Rectal smooth muscle tissue (tissue), 1 donor: ENCODE results near the gene SHMT2.
"Not testable (repeated sequence)": the region's sequence is repeated elsewhere in the genome, so short reads cannot be mapped to it uniquely, and the experiment has no call there.

Experiments
- H3K27ac ChIP-seq: one replicate; pipeline ENCODE4 v1.7.0; 2013; ENCODE audit warnings: low read depth, low read length, inconsistent platforms
- H3K27me3 ChIP-seq: one replicate; pipeline ENCODE4 v1.7.0; 2013; ENCODE audit warnings: low read length; ENCODE audit not compliant: control insufficient read depth, insufficient read depth
- H3K36me3 ChIP-seq: one replicate; pipeline ENCODE4 v1.7.0; 2013; ENCODE audit warnings: low read length; ENCODE audit not compliant: control insufficient read depth, insufficient read depth
- H3K4me1 ChIP-seq: one replicate; pipeline ENCODE4 v1.7.0; 2013; ENCODE audit warnings: low read length; ENCODE audit not compliant: control insufficient read depth, insufficient read depth
- H3K4me3 ChIP-seq: one replicate; pipeline ENCODE4 v1.7.0; 2013; ENCODE audit warnings: low read length
- H3K9ac ChIP-seq: one replicate; pipeline ENCODE4 v1.7.0; 2013; ENCODE audit warnings: low read length

Gene SHMT2

DNA sequence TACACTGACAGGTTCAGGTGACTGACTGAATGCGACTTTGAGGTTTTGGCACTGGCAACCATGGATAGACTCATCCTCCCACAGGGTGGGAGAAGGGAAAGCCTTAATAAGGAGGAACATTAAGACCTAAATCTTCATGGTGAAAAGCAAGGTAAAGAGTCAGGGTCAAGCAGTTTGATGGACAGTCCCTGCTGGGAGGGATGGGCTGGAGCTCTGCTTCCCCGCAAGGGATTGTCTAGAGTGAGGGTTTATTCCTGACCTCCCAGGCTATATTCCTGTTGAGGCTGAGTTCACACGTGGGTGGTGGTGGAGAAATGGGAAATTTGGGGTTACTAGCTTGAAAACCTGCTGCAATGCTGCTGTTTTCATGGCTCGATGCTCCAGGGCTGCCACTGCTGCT lies 30.9 kb downstream of the SHMT2 start:
- H3K9ac ChIP-seq = no peak overlapping the region
- no peak overlapping the region for H3K27ac ChIP-seq
- peaks cover 33% of the 10 kb centered on the region for H3K36me3 ChIP-seq
- no peaks in the 10 kb centered on the region for H3K27me3 ChIP-seq
- no peaks in the 10 kb centered on the region for H3K4me1 ChIP-seq
- no peak overlapping the region for H3K4me3 ChIP-seq

DNA sequence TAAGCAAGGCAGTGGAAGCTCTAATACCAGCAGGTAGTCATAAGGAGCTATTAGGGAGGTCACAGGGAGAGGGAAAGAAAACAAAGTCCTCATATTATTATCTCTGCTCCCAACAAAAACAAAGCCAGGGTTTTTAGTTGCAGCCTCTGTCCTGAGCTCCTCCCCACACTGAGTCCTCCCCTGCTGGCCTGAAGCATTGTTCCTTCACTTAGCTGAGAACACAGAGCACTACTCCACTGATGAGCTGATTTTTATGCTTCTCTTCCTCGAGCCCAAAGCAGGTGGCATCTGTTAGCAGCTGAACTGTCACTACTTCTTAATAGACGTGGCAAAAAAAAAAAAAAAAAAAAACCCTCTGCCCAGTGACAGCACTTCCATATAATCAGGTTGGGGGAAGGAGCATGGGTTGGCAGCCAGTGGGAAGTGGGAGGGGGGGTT lies 31.9 kb downstream of the SHMT2 start:
- no peaks in the 10 kb centered on the region for H3K4me1 ChIP-seq
- no peak overlapping the region for H3K4me3 ChIP-seq
- no peaks in the 10 kb centered on the region for H3K27me3 ChIP-seq
- H3K27ac ChIP-seq = no peak overlapping the region
- peaks cover 29% of the 10 kb centered on the region for H3K36me3 ChIP-seq
- H3K9ac ChIP-seq = no peak overlapping the region

DNA sequence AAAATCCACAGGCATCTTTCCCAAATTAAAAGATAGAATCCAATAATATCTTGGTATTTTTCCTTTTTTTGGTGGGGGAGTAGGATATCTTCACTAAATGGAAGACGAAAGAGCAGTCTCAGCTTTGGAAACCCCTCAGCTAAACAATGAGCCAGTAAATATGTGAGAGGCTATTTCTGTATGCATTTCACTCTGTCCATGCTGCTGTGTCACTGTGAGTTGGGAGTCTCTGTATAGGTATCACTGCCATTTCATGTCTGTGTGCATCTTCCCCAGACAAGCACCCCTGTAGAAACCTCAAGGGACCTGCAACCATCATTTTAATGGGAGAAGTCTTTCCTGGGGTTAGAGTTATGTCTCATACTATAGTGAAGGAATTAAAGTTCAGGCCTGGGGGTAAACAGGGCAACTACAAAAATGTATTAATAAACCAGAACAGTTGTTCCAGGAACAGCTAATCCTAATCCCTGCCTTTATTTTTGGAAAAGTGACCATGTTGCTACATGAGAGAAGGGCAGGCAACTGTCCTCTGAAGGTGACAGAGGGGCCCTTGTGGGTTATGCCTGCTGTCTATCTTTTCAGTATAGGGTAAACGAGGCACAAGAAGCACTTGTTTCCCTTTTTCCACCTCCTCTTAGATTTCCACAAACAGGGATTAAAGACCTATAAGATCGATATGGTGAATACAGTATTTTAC lies 32.8 kb downstream of the SHMT2 start:
- H3K9ac ChIP-seq = no peak overlapping the region
- H3K4me1 ChIP-seq = no peaks in the 10 kb centered on the region
- H3K4me3 ChIP-seq = no peak overlapping the region
- H3K36me3 ChIP-seq = peaks cover 32% of the 10 kb centered on the region
- no peak overlapping the region for H3K27ac ChIP-seq
- H3K27me3 ChIP-seq = no peaks in the 10 kb centered on the region

DNA sequence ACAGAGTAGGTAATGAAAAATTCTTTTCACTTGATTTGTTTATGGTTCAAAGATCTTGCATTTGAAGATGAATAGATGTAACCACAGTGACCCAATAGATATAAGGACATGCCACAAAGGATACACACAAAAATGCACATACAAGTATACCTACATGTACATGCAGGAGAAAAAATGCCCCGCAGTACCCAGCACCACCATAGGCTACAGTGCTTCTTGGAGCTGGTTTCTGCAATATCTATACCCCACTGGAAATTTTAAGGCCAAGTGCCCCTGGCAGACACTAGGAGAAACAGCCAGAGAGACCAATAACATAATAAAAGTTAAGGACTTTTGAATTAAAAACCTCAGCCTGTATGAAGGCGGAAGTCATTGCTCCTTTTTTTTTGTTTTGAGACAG lies 33.6 kb downstream of the SHMT2 start:
- no peak overlapping the region for H3K9ac ChIP-seq
- H3K4me1 ChIP-seq = no peaks in the 10 kb centered on the region
- H3K27me3 ChIP-seq = no peaks in the 10 kb centered on the region
- no peak overlapping the region for H3K27ac ChIP-seq
- no peak overlapping the region for H3K4me3 ChIP-seq
- H3K36me3 ChIP-seq = peaks cover 28% of the 10 kb centered on the region

DNA sequence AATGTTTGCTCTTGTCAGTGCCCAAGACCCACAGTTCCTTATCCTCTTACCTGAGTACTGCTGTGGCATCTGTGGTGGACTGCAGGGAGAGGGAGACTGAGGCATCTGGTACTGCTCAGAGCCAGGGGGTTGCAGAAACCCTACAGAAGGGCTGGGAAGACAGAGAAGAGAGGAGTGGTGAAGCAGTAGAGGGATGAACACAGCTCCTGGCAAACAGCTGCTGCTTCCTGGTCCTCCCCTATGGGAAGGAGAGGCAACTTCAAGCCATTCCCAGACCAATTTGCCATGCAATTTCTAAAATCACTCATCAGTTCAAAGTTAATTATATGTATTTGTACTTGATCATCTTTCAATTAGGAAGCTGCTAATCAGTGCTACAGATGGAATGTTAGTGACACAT lies 37.2 kb downstream of the SHMT2 start:
- H3K4me3 ChIP-seq = no peak overlapping the region
- H3K4me1 ChIP-seq = no peaks in the 10 kb centered on the region
- H3K9ac ChIP-seq = no peak overlapping the region
- no peak overlapping the region for H3K27ac ChIP-seq
- H3K36me3 ChIP-seq = peaks cover 21% of the 10 kb centered on the region
- no peaks in the 10 kb centered on the region for H3K27me3 ChIP-seq

DNA sequence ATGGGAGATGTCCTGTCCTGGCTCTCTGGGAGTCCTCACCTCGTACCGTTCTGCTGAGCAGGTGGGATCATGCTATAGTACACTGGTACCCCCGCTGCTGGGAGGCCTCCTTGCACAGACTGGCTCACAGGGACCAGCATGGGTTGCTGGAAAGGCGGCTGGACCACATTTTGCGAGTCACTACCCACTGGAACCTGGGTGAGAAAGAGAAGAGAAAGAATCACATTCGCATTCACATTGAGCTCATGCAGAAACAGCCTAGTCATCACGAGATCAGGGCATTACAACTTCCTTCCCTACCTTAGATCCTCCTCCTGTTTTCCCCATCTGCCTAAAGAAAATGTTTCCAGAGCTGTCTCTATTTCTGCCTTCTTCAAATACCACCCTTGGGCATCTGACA lies 38.8 kb downstream of the SHMT2 start:
- H3K36me3 ChIP-seq = peaks cover 29% of the 10 kb centered on the region

DNA sequence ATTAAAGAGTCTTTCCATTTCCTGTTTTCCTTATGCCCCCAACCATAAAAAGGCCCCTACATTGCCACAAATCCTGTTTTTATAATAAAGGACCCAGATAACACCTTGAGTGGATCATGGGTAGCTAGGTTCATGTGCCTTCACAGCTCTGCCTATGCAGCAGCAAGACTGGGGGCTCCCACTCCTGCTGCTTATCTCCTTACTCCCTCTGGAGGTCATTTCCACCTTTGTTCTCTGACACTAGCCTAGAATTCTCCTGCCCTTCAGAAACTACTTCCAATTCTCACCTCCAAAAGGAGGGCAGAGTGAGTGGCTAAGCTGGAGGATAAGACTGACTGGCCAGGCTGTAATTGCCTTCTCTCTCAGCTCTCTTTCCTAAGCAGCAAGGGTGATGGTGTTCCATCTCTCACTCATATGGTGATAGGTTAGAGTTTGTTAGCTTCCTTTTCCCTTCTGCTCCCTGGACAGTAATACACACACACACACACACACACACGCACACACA lies 41.5 kb downstream of the SHMT2 start:
- Histone ChIP-seq H3K9ac (no peak overlapping the region), H3K4me1 (no peaks in the 10 kb centered on the region), H3K4me3 (no peak overlapping the region), H3K27me3 (no peaks in the 10 kb centered on the region), H3K27ac (no peak overlapping the region), H3K36me3 (peaks cover 31% of the 10 kb centered on the region)

More for the DNA sequence above, 38.8 kb downstream of the SHMT2 start:
- Histone ChIP-seq H3K27ac (no peak overlapping the region), H3K9ac (no peak overlapping the region), H3K4me3 (no peak overlapping the region), H3K4me1 (no peaks in the 10 kb centered on the region), H3K27me3 (no peaks in the 10 kb centered on the region)

DNA sequence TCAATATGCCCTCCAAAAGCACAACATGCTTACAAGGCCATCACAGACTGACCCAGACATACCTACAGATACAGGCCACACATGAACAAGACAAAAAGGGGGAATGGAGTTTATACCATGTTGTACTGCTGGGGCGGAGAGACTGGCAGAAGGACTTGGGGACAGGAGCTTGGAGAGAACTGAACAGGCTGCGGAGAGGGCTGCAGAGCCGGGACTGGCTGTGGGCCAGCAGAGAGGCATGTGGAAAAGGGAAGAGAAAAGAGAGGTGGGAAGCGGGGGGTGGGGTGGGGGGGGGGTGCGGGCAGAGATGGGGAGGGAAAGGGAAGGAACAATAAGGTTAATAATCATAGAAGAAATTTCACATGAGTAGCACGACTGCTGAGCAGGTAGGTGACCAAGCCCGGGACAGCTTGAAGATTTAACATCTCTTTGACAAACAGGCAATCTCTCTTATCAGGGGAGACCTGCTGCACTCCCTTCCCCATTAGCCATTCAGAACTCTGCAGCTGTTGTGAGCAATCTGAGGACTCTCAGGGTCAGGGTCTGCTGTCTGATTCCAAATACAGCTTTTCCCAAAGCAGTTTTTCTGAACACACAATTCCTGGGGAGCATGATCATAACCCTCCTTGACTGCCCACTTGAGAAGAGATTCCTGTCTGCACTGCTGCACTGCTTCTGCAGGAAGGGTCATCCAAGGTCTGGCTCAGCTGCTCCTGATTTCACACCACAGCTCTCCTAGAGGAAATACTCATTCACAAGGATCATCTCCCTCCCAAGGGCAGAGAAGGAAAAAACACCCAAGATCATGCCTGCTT lies 43.0 kb downstream of the SHMT2 start:
- no peak overlapping the region for H3K27ac ChIP-seq
- peaks cover 27% of the 10 kb centered on the region for H3K36me3 ChIP-seq
- H3K9ac ChIP-seq = no peak overlapping the region
- no peaks in the 10 kb centered on the region for H3K4me1 ChIP-seq
- H3K4me3 ChIP-seq = no peak overlapping the region
- H3K27me3 ChIP-seq = no peaks in the 10 kb centered on the region

DNA sequence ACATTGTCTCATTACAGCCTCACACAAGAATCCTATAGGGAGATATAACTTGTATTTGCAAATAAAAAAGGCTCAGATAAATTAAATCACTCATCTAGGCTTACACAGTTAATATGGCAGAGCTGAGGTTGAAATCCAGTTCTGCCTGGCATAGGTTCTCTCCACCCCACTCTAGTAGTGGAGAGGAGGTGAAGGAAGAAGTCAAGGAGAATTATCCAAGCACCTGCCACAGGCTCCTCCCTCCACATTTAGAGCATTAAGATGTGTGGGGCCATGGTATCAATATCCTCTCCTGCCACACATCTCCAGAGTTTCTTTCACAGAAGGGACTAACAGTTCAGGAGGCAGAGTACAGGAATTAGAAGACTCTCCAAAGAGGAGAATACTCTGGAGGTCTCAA lies 44.0 kb downstream of the SHMT2 start:
- H3K27ac ChIP-seq = no peak overlapping the region
- H3K36me3 ChIP-seq = peaks cover 27% of the 10 kb centered on the region
- H3K9ac ChIP-seq = no peak overlapping the region
- no peaks in the 10 kb centered on the region for H3K4me1 ChIP-seq
- no peaks in the 10 kb centered on the region for H3K27me3 ChIP-seq
- no peak overlapping the region for H3K4me3 ChIP-seq

DNA sequence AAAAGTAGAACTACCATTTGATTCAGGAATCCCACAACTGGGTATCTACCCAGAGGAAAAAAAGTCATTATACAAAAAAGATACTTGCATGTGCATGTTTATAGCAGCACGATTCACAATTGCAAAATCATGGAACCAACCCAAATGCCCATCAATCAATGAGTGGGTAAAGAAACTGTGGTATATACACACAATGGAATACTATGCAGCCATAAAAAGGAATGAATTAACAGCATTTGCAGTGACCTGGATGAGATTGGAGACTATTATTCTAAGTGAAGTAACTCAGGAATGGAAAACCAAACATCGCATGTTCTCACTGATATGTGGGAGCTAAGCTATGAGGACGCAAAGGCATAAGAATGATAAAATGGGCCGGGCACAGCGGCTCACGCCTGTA lies 46.7 kb downstream of the SHMT2 start:
- not testable (repeated sequence) for H3K27ac ChIP-seq, H3K4me3 ChIP-seq, H3K4me1 ChIP-seq, H3K27me3 ChIP-seq, H3K9ac ChIP-seq
- peaks cover 25% of the 10 kb centered on the region for H3K36me3 ChIP-seq

DNA sequence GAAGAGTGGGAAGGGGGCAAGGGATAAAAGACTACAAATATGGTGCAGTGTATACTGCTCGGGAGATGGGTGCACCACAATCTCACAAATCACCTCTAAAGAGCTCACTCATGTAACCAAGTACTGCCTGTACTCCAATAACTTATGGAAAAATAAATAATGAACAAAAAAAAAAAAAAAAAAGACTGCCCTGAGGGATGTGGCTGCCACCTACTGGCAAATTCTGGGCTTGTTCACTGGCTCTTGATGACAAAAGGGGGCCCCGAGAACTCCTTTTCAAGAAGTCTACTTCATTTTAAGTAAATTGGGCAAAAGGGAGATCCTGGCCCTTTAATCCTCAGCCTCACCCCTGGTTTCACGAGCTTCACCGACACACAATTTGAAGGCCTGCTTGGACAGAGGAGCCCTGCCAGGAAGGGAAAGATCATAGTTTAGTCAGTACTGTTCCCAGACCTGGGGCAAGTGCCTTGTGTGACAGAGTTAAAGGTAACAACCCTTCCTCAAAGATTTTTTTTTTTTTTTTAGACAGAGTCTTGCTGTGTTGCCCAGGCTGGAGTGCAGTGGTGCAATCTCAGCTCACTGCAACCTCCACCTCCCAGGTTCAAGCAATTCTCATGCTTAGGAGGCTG lies 47.5 kb downstream of the SHMT2 start:
- H3K36me3 ChIP-seq = peaks cover 26% of the 10 kb centered on the region

DNA sequence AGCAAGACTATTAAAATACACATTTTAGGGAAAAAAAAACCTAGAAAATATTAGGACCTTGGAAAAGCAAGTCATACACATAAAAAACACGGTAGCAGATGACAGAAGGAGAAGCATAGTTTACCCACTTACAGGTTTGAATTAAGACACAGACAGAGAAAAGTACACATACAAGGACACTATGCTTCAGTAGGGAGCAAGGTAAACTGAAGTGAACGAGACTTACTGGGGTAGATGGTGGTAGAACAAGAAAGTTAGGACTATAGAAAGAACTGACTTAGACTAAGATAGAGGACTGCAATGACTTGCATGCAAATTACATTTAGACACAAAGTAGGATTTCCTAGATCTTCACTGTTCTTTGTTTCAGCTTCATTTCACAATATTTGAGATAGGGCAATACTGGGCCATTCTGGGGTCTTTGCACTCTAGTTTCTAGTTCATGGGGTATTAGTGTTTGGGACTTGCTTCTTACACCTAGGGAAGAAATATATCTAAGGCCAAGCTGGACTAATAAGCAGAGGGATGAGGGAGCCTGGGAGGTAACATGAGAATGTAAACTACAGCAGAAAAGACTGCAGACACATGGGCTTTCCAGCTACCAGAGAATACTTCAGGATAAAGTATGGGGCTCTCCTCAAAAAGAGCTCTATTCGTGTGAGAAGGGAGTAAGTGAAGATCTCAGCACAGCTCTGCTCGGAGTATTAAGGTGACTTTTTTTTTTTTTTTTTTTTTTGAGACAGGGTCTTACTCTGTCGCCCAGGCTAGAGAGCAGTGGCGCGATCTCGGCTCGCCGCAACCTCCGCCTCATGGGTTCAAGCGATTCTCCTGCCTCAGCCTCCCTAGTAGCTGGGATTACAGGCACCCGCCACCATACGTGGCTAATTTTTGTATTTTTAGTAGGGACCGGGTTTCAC lies 49.2 kb downstream of the SHMT2 start:
- no peak overlapping the region for H3K27ac ChIP-seq
- H3K4me1 ChIP-seq = no peaks in the 10 kb centered on the region
- H3K27me3 ChIP-seq = no peaks in the 10 kb centered on the region
- H3K4me3 ChIP-seq = no peak overlapping the region
- peaks cover 22% of the 10 kb centered on the region for H3K36me3 ChIP-seq
- H3K9ac ChIP-seq = no peak overlapping the region

More for the DNA sequence above, 47.5 kb downstream of the SHMT2 start:
- Histone ChIP-seq H3K27me3 (no peaks in the 10 kb centered on the region), H3K9ac (no peak overlapping the region), H3K4me1 (no peaks in the 10 kb centered on the region), H3K27ac (no peak overlapping the region), H3K4me3 (no peak overlapping the region)
